GM23338 (cell line): ENCODE results near the gene SNRPN.

Source experiments
- CREB1 ChIP-seq: fragments of 250-450 bp; sonication (Bioruptor Pico); IDR thresholded peaks from 2 replicates; pipeline ENCODE4 v1.5.0; 2020; ENCODE audit warnings: low read depth, mild to moderate bottlenecking, moderate library complexity
- CTCF ChIP-seq, 2 experiments: fragments of 200-600 bp in 1 of 2; sonication (generic) in 1 of 2; conservative IDR thresholded peaks; 2 replicates each; pipeline versions ENCODE4 v1.5.1 to v1.6.1; 2016 to 2017; ENCODE audit warnings: antibody characterized with exemption in 2 of 2, low read depth in 2 of 2, mild to moderate bottlenecking in 2 of 2, moderate library complexity in 1 of 2
- EZH2 ChIP-seq: fragments of 200-600 bp; sonication (generic); IDR thresholded peaks from one replicate; pipeline ENCODE4 v1.8.0; 2017; ENCODE audit warnings: antibody characterized with exemption, mild to moderate bottlenecking, low read depth; ENCODE audit not compliant: unreplicated experiment
- EZH2phosphoT487 ChIP-seq: fragments of 200-600 bp; sonication (generic); IDR thresholded peaks from one replicate; pipeline ENCODE4 v1.8.1; 2018; ENCODE audit warnings: antibody characterized with exemption; ENCODE audit not compliant: unreplicated experiment
- TF ChIP-seq, protein P1 (sequence below): IDR thresholded peaks from one replicate; pipeline ENCODE4 v1.6.1; 2018; ENCODE audit warnings: antibody characterized with exemption; ENCODE audit not compliant: unreplicated experiment

GRCh38 chr15:24954783-24955530 is at the start of gene SNRPN, which contains the start of gene SNURF:
- TF ChIP-seq EZH2phosphoT487 (no peak), CTCF (conservative IDR thresholded peaks at IDR 0.05; ENCODE audit: low read depth in 2 of 2) (no peak), EZH2 (no peak), CREB1 (CRISPR knock-in tag) (0 out of 2 replicates have a peak, but pooled peaks have one; percentile 30)
- TF ChIP-seq, protein P1, sequence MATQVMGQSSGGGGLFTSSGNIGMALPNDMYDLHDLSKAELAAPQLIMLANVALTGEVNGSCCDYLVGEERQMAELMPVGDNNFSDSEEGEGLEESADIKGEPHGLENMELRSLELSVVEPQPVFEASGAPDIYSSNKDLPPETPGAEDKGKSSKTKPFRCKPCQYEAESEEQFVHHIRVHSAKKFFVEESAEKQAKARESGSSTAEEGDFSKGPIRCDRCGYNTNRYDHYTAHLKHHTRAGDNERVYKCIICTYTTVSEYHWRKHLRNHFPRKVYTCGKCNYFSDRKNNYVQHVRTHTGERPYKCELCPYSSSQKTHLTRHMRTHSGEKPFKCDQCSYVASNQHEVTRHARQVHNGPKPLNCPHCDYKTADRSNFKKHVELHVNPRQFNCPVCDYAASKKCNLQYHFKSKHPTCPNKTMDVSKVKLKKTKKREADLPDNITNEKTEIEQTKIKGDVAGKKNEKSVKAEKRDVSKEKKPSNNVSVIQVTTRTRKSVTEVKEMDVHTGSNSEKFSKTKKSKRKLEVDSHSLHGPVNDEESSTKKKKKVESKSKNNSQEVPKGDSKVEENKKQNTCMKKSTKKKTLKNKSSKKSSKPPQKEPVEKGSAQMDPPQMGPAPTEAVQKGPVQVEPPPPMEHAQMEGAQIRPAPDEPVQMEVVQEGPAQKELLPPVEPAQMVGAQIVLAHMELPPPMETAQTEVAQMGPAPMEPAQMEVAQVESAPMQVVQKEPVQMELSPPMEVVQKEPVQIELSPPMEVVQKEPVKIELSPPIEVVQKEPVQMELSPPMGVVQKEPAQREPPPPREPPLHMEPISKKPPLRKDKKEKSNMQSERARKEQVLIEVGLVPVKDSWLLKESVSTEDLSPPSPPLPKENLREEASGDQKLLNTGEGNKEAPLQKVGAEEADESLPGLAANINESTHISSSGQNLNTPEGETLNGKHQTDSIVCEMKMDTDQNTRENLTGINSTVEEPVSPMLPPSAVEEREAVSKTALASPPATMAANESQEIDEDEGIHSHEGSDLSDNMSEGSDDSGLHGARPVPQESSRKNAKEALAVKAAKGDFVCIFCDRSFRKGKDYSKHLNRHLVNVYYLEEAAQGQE: no peak
